ENCODE data around the gene FOXL3.
"Not testable (repeated sequence)": the region's sequence is repeated elsewhere in the genome, so short reads cannot be mapped to it uniquely, and the experiment has no call there.

Gene FOXL3

GRCh38 chr7:295155-296154 is 5.5 kb downstream of the FOXL3 start:
- Histone ChIP-seq H3K27me3 (ENCODE audit: control insufficient read depth in 1 of 2, insufficient read depth in 2 of 2, low read length in 2 of 2) (peaks cover 11 to 22% of the 10 kb centered on the region in 2 donors), H3K9me3 (ENCODE audit: control insufficient read depth in 1 of 2, low read length in 2 of 2) (no peaks in the 10 kb centered on the region), H3K27ac (ENCODE audit: low read depth, low read length) (no peak overlapping the region), H3K4me3 (ENCODE audit: low read depth in 1 of 2, low read length in 2 of 2) (no peak overlapping the region), H3K36me3 (ENCODE audit: control insufficient read depth in 1 of 2, insufficient read depth in 2 of 2, low read length in 2 of 2) (no peaks in the 10 kb centered on the region), H3K9ac (ENCODE audit: low read depth in 1 of 2, low read length in 2 of 2) (no peak overlapping the region), H3K4me1 (ENCODE audit: control insufficient read depth in 1 of 2, insufficient read depth in 2 of 2, low read length in 2 of 2) (peaks cover 0 to 18% of the 10 kb centered on the region in 2 donors)

GRCh38 chr7:296373-296945 is 6.5 kb downstream of the FOXL3 start:
- peaks cover 5 to 17% of the 10 kb centered on the region in 2 donors for H3K27me3 ChIP-seq (ENCODE audit: control insufficient read depth in 1 of 2, insufficient read depth in 2 of 2, low read length in 2 of 2)
- H3K36me3 ChIP-seq (ENCODE audit: control insufficient read depth in 1 of 2, insufficient read depth in 2 of 2, low read length in 2 of 2) = no peaks in the 10 kb centered on the region
- no peaks in the 10 kb centered on the region for H3K9me3 ChIP-seq (ENCODE audit: control insufficient read depth in 1 of 2, low read length in 2 of 2)
- no peak overlapping the region for H3K4me3 ChIP-seq (ENCODE audit: low read depth in 1 of 2, low read length in 2 of 2)
- H3K27ac ChIP-seq (ENCODE audit: low read depth, low read length) = no peak overlapping the region
- no peak overlapping the region for H3K9ac ChIP-seq (ENCODE audit: low read depth in 1 of 2, low read length in 2 of 2)
- peaks cover 0 to 18% of the 10 kb centered on the region in 2 donors for H3K4me1 ChIP-seq (ENCODE audit: control insufficient read depth in 1 of 2, insufficient read depth in 2 of 2, low read length in 2 of 2)

- H3K9ac ChIP-seq (ENCODE audit: low read depth in 1 of 2, low read length in 2 of 2); H3K27ac ChIP-seq (ENCODE audit: low read depth, low read length); H3K9me3 ChIP-seq (ENCODE audit: control insufficient read depth in 1 of 2, low read length in 2 of 2); H3K4me3 ChIP-seq (ENCODE audit: low read depth in 1 of 2, low read length in 2 of 2); H3K36me3 ChIP-seq (ENCODE audit: control insufficient read depth in 1 of 2, insufficient read depth in 2 of 2, low read length in 2 of 2): not testable (repeated sequence)
- peaks cover 2 to 10% of the 10 kb centered on the region in 2 donors for H3K27me3 ChIP-seq (ENCODE audit: control insufficient read depth in 1 of 2, insufficient read depth in 2 of 2, low read length in 2 of 2)
- peaks cover 0 to 18% of the 10 kb centered on the region in 2 donors for H3K4me1 ChIP-seq (ENCODE audit: control insufficient read depth in 1 of 2, insufficient read depth in 2 of 2, low read length in 2 of 2)
Measured at GRCh38 chr7:297141-297540, 7.2 kb downstream of the FOXL3 start.

GRCh38 chr7:297611-298374 is 7.8 kb downstream of the FOXL3 start:
- no peaks in the 10 kb centered on the region for H3K36me3 ChIP-seq (ENCODE audit: control insufficient read depth in 1 of 2, insufficient read depth in 2 of 2, low read length in 2 of 2)
- no peak overlapping the region for H3K9ac ChIP-seq (ENCODE audit: low read depth in 1 of 2, low read length in 2 of 2)
- no peak overlapping the region for H3K4me3 ChIP-seq (ENCODE audit: low read depth in 1 of 2, low read length in 2 of 2)
- peaks cover 0 to 8% of the 10 kb centered on the region in 2 donors for H3K27me3 ChIP-seq (ENCODE audit: control insufficient read depth in 1 of 2, insufficient read depth in 2 of 2, low read length in 2 of 2)
- H3K27ac ChIP-seq (ENCODE audit: low read depth, low read length) = no peak overlapping the region
- no peaks in the 10 kb centered on the region for H3K9me3 ChIP-seq (ENCODE audit: control insufficient read depth in 1 of 2, low read length in 2 of 2)
- peaks cover 0 to 18% of the 10 kb centered on the region in 2 donors for H3K4me1 ChIP-seq (ENCODE audit: control insufficient read depth in 1 of 2, insufficient read depth in 2 of 2, low read length in 2 of 2)

GRCh38 chr7:298375-298702 is 8.4 kb downstream of the FOXL3 start:
- Histone ChIP-seq H3K9me3 (ENCODE audit: control insufficient read depth in 1 of 2, low read length in 2 of 2) (no peaks in the 10 kb centered on the region), H3K4me1 (ENCODE audit: control insufficient read depth in 1 of 2, insufficient read depth in 2 of 2, low read length in 2 of 2) (peaks cover 0 to 18% of the 10 kb centered on the region in 2 donors), H3K27ac (ENCODE audit: low read depth, low read length) (no peak overlapping the region), H3K4me3 (ENCODE audit: low read depth in 1 of 2, low read length in 2 of 2) (no peak overlapping the region), H3K36me3 (ENCODE audit: control insufficient read depth in 1 of 2, insufficient read depth in 2 of 2, low read length in 2 of 2) (no peaks in the 10 kb centered on the region), H3K27me3 (ENCODE audit: control insufficient read depth in 1 of 2, insufficient read depth in 2 of 2, low read length in 2 of 2) (peaks cover 0 to 3% of the 10 kb centered on the region in 2 donors), H3K9ac (ENCODE audit: low read depth in 1 of 2, low read length in 2 of 2) (no peak overlapping the region)

GRCh38 chr7:298743-299142 is 8.8 kb downstream of the FOXL3 start:
- H3K4me1 ChIP-seq (ENCODE audit: control insufficient read depth in 1 of 2, insufficient read depth in 2 of 2, low read length in 2 of 2) = peaks cover 0 to 15% of the 10 kb centered on the region in 2 donors
- no peak overlapping the region for H3K9ac ChIP-seq (ENCODE audit: low read depth in 1 of 2, low read length in 2 of 2)
- H3K36me3 ChIP-seq (ENCODE audit: control insufficient read depth in 1 of 2, insufficient read depth in 2 of 2, low read length in 2 of 2) = no peaks in the 10 kb centered on the region
- H3K4me3 ChIP-seq (ENCODE audit: low read depth in 1 of 2, low read length in 2 of 2) = no peak overlapping the region
- H3K27ac ChIP-seq (ENCODE audit: low read depth, low read length) = no peak overlapping the region
- H3K27me3 ChIP-seq (ENCODE audit: control insufficient read depth in 1 of 2, insufficient read depth in 2 of 2, low read length in 2 of 2) = no peaks in the 10 kb centered on the region
- H3K9me3 ChIP-seq (ENCODE audit: control insufficient read depth in 1 of 2, low read length in 2 of 2) = no peaks in the 10 kb centered on the region

GRCh38 chr7:299169-299568 is 9.2 kb downstream of the FOXL3 start:
- Histone ChIP-seq H3K27ac (ENCODE audit: low read depth, low read length) (no peak overlapping the region), H3K9me3 (ENCODE audit: control insufficient read depth in 1 of 2, low read length in 2 of 2) (no peaks in the 10 kb centered on the region), H3K27me3 (ENCODE audit: control insufficient read depth in 1 of 2, insufficient read depth in 2 of 2, low read length in 2 of 2) (no peaks in the 10 kb centered on the region), H3K4me1 (ENCODE audit: control insufficient read depth in 1 of 2, insufficient read depth in 2 of 2, low read length in 2 of 2) (peaks cover 0 to 11% of the 10 kb centered on the region in 2 donors), H3K4me3 (ENCODE audit: low read depth in 1 of 2, low read length in 2 of 2) (no peak overlapping the region), H3K9ac (ENCODE audit: low read depth in 1 of 2, low read length in 2 of 2) (no peak overlapping the region), H3K36me3 (ENCODE audit: control insufficient read depth in 1 of 2, insufficient read depth in 2 of 2, low read length in 2 of 2) (no peaks in the 10 kb centered on the region)

GRCh38 chr7:299628-300027 is 9.7 kb downstream of the FOXL3 start:
- Histone ChIP-seq H3K4me3 (ENCODE audit: low read depth in 1 of 2, low read length in 2 of 2) (no peak overlapping the region), H3K4me1 (ENCODE audit: control insufficient read depth in 1 of 2, insufficient read depth in 2 of 2, low read length in 2 of 2) (peaks cover 0 to 6% of the 10 kb centered on the region in 2 donors), H3K9me3 (ENCODE audit: control insufficient read depth in 1 of 2, low read length in 2 of 2) (no peaks in the 10 kb centered on the region), H3K27ac (ENCODE audit: low read depth, low read length) (no peak overlapping the region), H3K27me3 (ENCODE audit: control insufficient read depth in 1 of 2, insufficient read depth in 2 of 2, low read length in 2 of 2) (no peaks in the 10 kb centered on the region), H3K36me3 (ENCODE audit: control insufficient read depth in 1 of 2, insufficient read depth in 2 of 2, low read length in 2 of 2) (no peaks in the 10 kb centered on the region), H3K9ac (ENCODE audit: low read depth in 1 of 2, low read length in 2 of 2) (no peak overlapping the region)

- Histone ChIP-seq H3K4me1 (ENCODE audit: control insufficient read depth in 1 of 2, insufficient read depth in 2 of 2, low read length in 2 of 2) (peaks cover 0 to 2% of the 10 kb centered on the region in 2 donors), H3K27me3 (ENCODE audit: control insufficient read depth in 1 of 2, insufficient read depth in 2 of 2, low read length in 2 of 2) (no peaks in the 10 kb centered on the region), H3K27ac (ENCODE audit: low read depth, low read length) (no peak overlapping the region), H3K9me3 (ENCODE audit: control insufficient read depth in 1 of 2, low read length in 2 of 2) (no peaks in the 10 kb centered on the region), H3K36me3 (ENCODE audit: control insufficient read depth in 1 of 2, insufficient read depth in 2 of 2, low read length in 2 of 2) (no peaks in the 10 kb centered on the region), H3K9ac (ENCODE audit: low read depth in 1 of 2, low read length in 2 of 2) (no peak overlapping the region), H3K4me3 (ENCODE audit: low read depth in 1 of 2, low read length in 2 of 2) (no peak overlapping the region)
Measured at GRCh38 chr7:300048-300447, 10.1 kb downstream of the FOXL3 start.

Data from duodenal mucosa (tissue), 2 donors.